ENCODE results near the gene TBATA.
A peak's percentile ranks its signal among the peaks of the same experiment; 100 is the strongest.
"Not testable (repeated sequence)": the region's sequence is repeated elsewhere in the genome, so short reads cannot be mapped to it uniquely, and the experiment has no call there.

Gene TBATA

GRCh38 chr10:70770001-70770400 lies 15.2 kb downstream of the TBATA start:
- Histone ChIP-seq H3K4me1 (ENCODE audit: insufficient read depth, poor library complexity, severe bottlenecking) (no peaks in the 10 kb centered on the region), H3K9me3 (ENCODE audit: severe bottlenecking) (peaks cover 2% of the 10 kb centered on the region), H3K4me3 (ENCODE audit: severe bottlenecking) (no peak overlapping the region), H3K27me3 (ENCODE audit: insufficient read depth, poor library complexity, severe bottlenecking) (no peaks in the 10 kb centered on the region), H3K36me3 (ENCODE audit: low read depth) (no peaks in the 10 kb centered on the region), H3K27ac (ENCODE audit: poor library complexity, severe bottlenecking) (no peak overlapping the region)
- TF ChIP-seq CTCF (IDR thresholded peaks at IDR 0.05; ENCODE audit: poor library complexity, severe bottlenecking), result no peak
- no peak for ATAC-seq (ENCODE audit: low read depth)
- no peak for DNase-seq (ENCODE audit: low spot score)

GRCh38 chr10:70769121-70769520 lies 16.1 kb downstream of the TBATA start:
- DNase-seq (ENCODE audit: low spot score), result no peak
- no peaks in the 10 kb centered on the region for H3K4me1 ChIP-seq (ENCODE audit: insufficient read depth, poor library complexity, severe bottlenecking)
- peaks cover 2% of the 10 kb centered on the region for H3K9me3 ChIP-seq (ENCODE audit: severe bottlenecking)
- no peak overlapping the region for H3K27ac ChIP-seq (ENCODE audit: poor library complexity, severe bottlenecking)
- H3K4me3 ChIP-seq (ENCODE audit: severe bottlenecking), result no peak overlapping the region
- TF ChIP-seq CTCF (IDR thresholded peaks at IDR 0.05; ENCODE audit: poor library complexity, severe bottlenecking), result no peak
- no peaks in the 10 kb centered on the region for H3K27me3 ChIP-seq (ENCODE audit: insufficient read depth, poor library complexity, severe bottlenecking)
- ATAC-seq (ENCODE audit: low read depth), result no peak
- H3K36me3 ChIP-seq (ENCODE audit: low read depth), result no peaks in the 10 kb centered on the region

GRCh38 chr10:70768026-70768685 lies 17.0 kb downstream of the TBATA start:
- not testable (repeated sequence) for H3K27me3 ChIP-seq (ENCODE audit: insufficient read depth, poor library complexity, severe bottlenecking); DNase-seq (ENCODE audit: low spot score); H3K27ac ChIP-seq (ENCODE audit: poor library complexity, severe bottlenecking); H3K9me3 ChIP-seq (ENCODE audit: severe bottlenecking); ATAC-seq (ENCODE audit: low read depth); H3K4me1 ChIP-seq (ENCODE audit: insufficient read depth, poor library complexity, severe bottlenecking); H3K36me3 ChIP-seq (ENCODE audit: low read depth); H3K4me3 ChIP-seq (ENCODE audit: severe bottlenecking)

GRCh38 chr10:70765794-70766594 lies 19.2 kb downstream of the TBATA start:
- Histone ChIP-seq H3K27ac (ENCODE audit: poor library complexity, severe bottlenecking) (no peak overlapping the region), H3K4me3 (ENCODE audit: severe bottlenecking) (no peak overlapping the region), H3K27me3 (ENCODE audit: insufficient read depth, poor library complexity, severe bottlenecking) (no peaks in the 10 kb centered on the region), H3K9me3 (ENCODE audit: severe bottlenecking) (peaks cover 2% of the 10 kb centered on the region), H3K4me1 (ENCODE audit: insufficient read depth, poor library complexity, severe bottlenecking) (no peaks in the 10 kb centered on the region), H3K36me3 (ENCODE audit: low read depth) (no peaks in the 10 kb centered on the region)
- DNase-seq (ENCODE audit: low spot score) (no peak), ATAC-seq (ENCODE audit: low read depth) (no peak)
- no peak for TF ChIP-seq CTCF (IDR thresholded peaks at IDR 0.05; ENCODE audit: poor library complexity, severe bottlenecking)

- Histone ChIP-seq H3K27ac (ENCODE audit: poor library complexity, severe bottlenecking) (no peak overlapping the region), H3K9me3 (ENCODE audit: severe bottlenecking) (peaks cover 2% of the 10 kb centered on the region), H3K4me3 (ENCODE audit: severe bottlenecking) (no peak overlapping the region), H3K27me3 (ENCODE audit: insufficient read depth, poor library complexity, severe bottlenecking) (no peaks in the 10 kb centered on the region), H3K4me1 (ENCODE audit: insufficient read depth, poor library complexity, severe bottlenecking) (no peaks in the 10 kb centered on the region), H3K36me3 (ENCODE audit: low read depth) (no peaks in the 10 kb centered on the region)
- ATAC-seq (ENCODE audit: low read depth) (no peak), DNase-seq (ENCODE audit: low spot score) (peak; percentile 22)
- TF ChIP-seq CTCF (IDR thresholded peaks at IDR 0.05; ENCODE audit: poor library complexity, severe bottlenecking), result no peak
These were observed 21.6 kb downstream of the TBATA start for GRCh38 chr10:70763567-70763966.

Data from RWPE2 (cell line).